GM10266 (cell line): ENCODE data around the gene ERP44.

Experiments
- DNase-seq: peaks from one replicate; pipeline ENCODE4 v3.0.0; 2012; ENCODE audit errors: extremely low spot score
- TF ChIP-seq, protein P1 (sequence below): IDR thresholded peaks from 2 replicates; pipeline ENCODE4 v1.5.1; 2012; ENCODE audit warnings: mild to moderate bottlenecking, low read depth; ENCODE audit not compliant: control insufficient read depth, insufficient read depth; ENCODE audit errors: missing control alignments

The ERP44 gene

DNA sequence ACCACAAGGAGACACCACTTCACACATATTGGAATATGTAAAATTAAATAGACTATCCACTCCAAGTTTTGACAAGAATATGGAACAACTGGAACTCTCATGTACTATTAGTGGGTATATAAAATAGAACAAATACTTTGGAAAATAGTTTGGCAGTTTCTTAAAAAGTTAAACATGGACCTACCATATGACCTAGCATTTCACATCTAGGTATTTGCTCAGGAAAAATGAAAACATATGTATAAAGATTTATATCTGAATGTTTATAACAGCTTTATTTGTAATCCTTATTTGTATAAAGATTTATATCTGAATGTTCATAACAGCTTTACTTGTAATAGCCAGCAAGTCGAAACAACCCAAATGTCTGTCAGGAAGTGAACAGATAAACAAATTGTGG is 49.2 kb downstream of the ERP44 start:
- TF ChIP-seq, protein P1, sequence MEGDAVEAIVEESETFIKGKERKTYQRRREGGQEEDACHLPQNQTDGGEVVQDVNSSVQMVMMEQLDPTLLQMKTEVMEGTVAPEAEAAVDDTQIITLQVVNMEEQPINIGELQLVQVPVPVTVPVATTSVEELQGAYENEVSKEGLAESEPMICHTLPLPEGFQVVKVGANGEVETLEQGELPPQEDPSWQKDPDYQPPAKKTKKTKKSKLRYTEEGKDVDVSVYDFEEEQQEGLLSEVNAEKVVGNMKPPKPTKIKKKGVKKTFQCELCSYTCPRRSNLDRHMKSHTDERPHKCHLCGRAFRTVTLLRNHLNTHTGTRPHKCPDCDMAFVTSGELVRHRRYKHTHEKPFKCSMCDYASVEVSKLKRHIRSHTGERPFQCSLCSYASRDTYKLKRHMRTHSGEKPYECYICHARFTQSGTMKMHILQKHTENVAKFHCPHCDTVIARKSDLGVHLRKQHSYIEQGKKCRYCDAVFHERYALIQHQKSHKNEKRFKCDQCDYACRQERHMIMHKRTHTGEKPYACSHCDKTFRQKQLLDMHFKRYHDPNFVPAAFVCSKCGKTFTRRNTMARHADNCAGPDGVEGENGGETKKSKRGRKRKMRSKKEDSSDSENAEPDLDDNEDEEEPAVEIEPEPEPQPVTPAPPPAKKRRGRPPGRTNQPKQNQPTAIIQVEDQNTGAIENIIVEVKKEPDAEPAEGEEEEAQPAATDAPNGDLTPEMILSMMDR: no peak
- DNase-seq: no peak

DNA sequence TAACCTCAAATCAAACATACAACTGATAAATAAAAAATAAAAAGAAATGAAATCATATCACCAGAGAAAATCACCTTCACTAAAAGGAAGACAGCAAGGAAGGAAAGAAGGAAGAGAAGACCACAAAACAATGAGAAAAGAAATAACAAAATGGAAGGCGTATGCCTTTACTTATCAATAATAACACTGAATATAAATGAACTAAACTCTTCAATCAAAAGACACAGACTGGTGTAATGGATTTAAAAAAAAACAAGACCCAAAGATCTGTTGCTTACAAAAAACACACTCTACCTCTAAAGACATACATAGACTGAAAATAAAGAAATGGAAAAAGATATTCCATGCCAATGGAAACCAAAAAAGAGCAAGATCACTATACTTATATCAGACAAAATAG is 60.3 kb downstream of the ERP44 start:
- no peak for DNase-seq
- TF ChIP-seq, protein P1: no peak

DNA sequence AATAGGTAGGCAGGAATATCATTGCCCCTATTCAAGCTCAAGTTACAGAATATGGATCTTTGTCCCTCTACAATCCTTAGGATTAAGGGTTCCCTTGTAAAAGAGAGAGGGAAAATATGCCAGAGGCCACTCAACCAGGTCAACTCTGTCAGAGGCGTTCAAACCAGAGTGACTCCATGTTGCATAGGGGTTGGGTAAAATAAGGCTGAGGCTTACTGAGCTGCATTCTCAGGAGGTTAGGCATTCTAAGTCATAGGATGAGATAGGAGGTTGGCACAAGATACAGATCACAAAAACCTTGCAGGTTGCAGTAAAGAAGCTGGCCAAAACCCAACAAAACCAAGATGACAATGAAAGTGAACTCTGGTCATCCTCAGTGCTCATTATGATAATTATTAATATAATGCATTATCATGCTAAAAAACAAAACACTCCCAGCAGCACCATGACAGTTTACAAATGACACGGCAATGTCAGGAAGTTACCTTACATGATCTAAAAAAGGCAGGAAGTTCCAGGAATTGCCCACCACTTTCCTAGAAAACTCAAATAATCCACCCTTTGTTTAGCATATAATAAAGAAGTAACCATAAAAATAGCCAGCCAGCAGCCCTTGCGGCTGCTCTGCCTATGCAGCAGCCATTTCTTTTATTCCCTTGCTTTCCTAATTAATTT is 64.8 kb downstream of the ERP44 start:
- TF ChIP-seq, protein P1: no peak
- DNase-seq: no peak

DNA sequence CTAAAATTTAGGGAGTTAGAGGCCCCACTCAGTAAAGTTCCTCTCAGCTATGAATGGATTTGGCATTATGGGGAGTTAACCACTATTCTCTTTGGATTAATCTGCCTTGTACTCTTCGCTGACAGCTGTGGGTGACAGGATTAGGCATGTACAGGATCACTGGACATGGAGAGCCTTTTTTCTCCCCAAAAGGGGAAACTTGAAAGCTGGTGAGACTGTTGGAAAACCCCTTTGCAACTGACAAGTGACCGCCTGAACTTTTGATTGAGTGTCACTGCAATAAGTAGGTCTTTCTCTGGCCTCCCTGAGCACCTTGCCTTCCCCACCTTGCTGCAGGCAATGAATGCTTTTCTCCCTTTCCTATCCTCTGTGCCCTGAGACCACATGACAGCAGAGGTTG is 68.3 kb downstream of the ERP44 start:
- DNase-seq: no peak
- TF ChIP-seq, protein P1: no peak

DNA sequence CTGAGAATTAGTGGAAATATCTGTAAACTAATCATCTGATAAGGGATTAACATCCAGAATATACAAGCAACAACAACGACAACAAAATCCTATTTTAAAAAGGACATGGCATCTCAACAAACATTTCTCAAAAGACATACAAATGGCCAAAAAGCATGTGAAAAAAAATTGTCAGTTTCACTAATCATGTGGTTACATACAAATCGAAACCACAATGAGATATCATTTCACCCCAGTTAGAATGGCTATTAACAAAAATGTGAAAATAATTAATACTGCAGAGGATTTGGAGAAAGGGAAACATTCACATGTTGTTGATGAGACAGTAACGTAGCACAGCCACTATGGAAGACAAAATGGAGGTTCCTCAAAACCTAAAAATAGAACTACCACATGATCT is 69.5 kb downstream of the ERP44 start:
- no peak for DNase-seq
- TF ChIP-seq, protein P1: no peak

DNA sequence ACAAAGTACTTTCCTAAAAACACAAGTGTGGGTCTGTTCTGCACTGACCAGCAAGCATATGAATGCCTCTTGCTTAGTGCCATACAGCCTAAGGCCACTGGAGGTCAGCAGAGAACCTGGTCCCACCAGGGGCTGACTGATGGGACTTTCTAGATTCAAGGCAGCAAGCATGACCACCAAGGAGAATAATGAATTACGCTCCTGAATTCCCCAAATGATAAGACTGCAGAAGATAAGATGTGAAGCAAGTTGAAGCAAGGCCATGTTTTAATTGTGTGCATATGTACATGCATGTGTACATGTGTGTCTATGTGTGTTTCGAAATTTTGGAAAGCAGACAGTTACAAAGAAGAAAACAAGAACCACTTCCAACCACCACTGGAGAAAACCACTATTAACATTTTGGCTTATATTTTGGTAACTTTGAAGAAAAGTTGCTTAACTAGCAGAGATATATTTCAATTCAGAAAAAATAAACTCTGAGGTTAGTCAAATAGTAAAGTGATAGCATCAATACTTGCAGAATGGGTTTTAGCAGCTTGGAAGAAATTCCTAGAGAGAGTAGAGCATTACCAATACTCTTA is 70.5 kb downstream of the ERP44 start:
- DNase-seq: peak; percentile 62
- TF ChIP-seq, protein P1: peak; percentile 91

DNA sequence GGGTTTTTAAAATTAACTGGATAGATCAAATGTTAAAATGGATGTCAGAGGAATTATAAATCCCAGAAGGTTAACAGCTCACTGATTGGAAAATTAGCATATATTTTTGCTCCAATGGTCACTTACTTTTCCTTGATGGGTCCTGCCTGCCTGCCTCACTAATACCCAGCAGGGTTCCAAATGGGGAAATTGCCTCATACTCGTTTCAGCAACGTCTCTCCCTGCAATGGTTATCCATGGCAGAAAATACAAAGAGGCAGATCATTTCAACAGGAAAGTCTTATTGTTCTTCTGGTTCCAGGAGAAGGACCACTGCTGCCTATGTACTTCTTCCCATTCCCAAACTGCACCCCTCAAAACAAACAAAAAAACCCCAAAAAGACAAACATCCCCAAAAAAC is 71.3 kb downstream of the ERP44 start:
- DNase-seq: no peak
- TF ChIP-seq, protein P1: no peak
